GM18499 (cell line): Measurements from ENCODE around the gene IL36RN.

Source experiments
- ATAC-seq: cut with Tn5 transposase; IDR thresholded peaks from one replicate; pipeline ENCODE4 v1.9.1; 2021; ENCODE audit warnings: moderate number of reproducible peaks; ENCODE audit not compliant: insufficient read depth, unreplicated experiment

Gene IL36RN

GRCh38 chr2:113069676-113070605 is 10.9 kb downstream of the IL36RN start:
- no peak for ATAC-seq

- no peak for ATAC-seq
These were observed 11.6 kb downstream of the IL36RN start for GRCh38 chr2:113070606-113070975.

- no peak for ATAC-seq
These were observed 13.6 kb downstream of the IL36RN start for GRCh38 chr2:113072584-113072983.

GRCh38 chr2:113073325-113073834 is 14.4 kb downstream of the IL36RN start:
- no peak for ATAC-seq

- ATAC-seq = no peak
These were observed 16.0 kb downstream of the IL36RN start for GRCh38 chr2:113075030-113075429.

- no peak for ATAC-seq
These were observed 16.6 kb downstream of the IL36RN start for GRCh38 chr2:113075600-113075999.

GRCh38 chr2:113076954-113077669 is 18.1 kb downstream of the IL36RN start:
- no peak for ATAC-seq

- ATAC-seq = no peak
These were observed 18.9 kb downstream of the IL36RN start for GRCh38 chr2:113077921-113078320.

- ATAC-seq = no peak
These were observed 19.4 kb downstream of the IL36RN start for GRCh38 chr2:113078350-113078839.

- ATAC-seq = no peak
These were observed 20.1 kb downstream of the IL36RN start for GRCh38 chr2:113079131-113079530.

GRCh38 chr2:113080134-113080533 is 21.1 kb downstream of the IL36RN start:
- no peak for ATAC-seq

- no peak for ATAC-seq
These were observed 22.7 kb downstream of the IL36RN start for GRCh38 chr2:113081488-113082210.

- no peak for ATAC-seq
These were observed 24.3 kb downstream of the IL36RN start for GRCh38 chr2:113083296-113083695.

GRCh38 chr2:113084249-113085000 is 25.4 kb downstream of the IL36RN start:
- no peak for ATAC-seq

- no peak for ATAC-seq
These were observed 26.5 kb downstream of the IL36RN start for GRCh38 chr2:113085542-113085941.

GRCh38 chr2:113088213-113088992 is 29.4 kb downstream of the IL36RN start:
- no peak for ATAC-seq

GRCh38 chr2:113089916-113090315 is 30.9 kb downstream of the IL36RN start:
- no peak for ATAC-seq

GRCh38 chr2:113091231-113091896 is 32.4 kb downstream of the IL36RN start:
- ATAC-seq = no peak
